GM23248 (cell line): ENCODE data around the gene LTB4R.

ENCODE experiments used
- EZH2 ChIP-seq: fragments of 200-600 bp; sonication (generic); IDR thresholded peaks from 2 replicates; pipeline ENCODE4 v1.6.1; 2018; ENCODE audit warnings: antibody characterized with exemption, mild to moderate bottlenecking; ENCODE audit not compliant: insufficient read depth, poor library complexity, severe bottlenecking
- EZH2phosphoT487 ChIP-seq: fragments of 200-600 bp; sonication (generic); IDR thresholded peaks from 2 replicates; pipeline ENCODE4 v1.6.1; 2018; ENCODE audit warnings: antibody characterized with exemption, moderate library complexity, mild to moderate bottlenecking, low read depth; ENCODE audit not compliant: insufficient read depth

GRCh38 chr14:24340606-24341005 lies 29.3 kb downstream of the LTB4R start:
- no peak for TF ChIP-seq EZH2
- no peak for TF ChIP-seq EZH2phosphoT487
